A673 (cell line): Measurements from ENCODE around the gene GAREM1.

Source experiments
- EZH2 ChIP-seq: fragments of 200-600 bp; sonication (generic); IDR thresholded peaks from 2 replicates; pipeline ENCODE4 v1.6.1; 2017; ENCODE audit warnings: borderline replicate concordance, low read depth, mild to moderate bottlenecking, mixed read lengths, antibody characterized with exemption, low read length; ENCODE audit not compliant: poor library complexity, severe bottlenecking
- TF ChIP-seq, protein P1 (sequence below): fragments of 300-800, 200-600 bp; sonication (generic); conservative IDR thresholded peaks from 2 replicates; pipeline ENCODE4 v1.5.1; 2017; ENCODE audit warnings: low read depth, mild to moderate bottlenecking, antibody characterized with exemption, low read length, moderate library complexity, mixed read lengths

DNA sequence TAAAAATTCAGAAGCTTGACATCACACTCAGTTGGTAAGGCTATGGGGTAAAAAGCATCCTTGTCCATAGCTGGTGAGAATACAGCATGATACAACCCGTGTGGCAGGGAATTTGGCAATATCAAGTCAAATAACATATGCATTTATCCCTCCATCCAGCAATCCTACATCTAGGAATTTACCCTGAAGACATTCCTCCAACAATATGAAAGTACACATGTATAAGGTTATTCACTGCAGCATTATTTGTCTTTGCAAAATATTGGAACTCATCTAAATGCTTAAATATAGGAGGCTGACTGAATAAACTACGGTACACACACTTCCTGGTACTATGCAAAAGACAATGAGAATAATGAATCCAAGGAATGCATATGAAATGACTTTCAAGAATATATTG is 179.9 kb downstream of the GAREM1 start:
- TF ChIP-seq, protein P1, sequence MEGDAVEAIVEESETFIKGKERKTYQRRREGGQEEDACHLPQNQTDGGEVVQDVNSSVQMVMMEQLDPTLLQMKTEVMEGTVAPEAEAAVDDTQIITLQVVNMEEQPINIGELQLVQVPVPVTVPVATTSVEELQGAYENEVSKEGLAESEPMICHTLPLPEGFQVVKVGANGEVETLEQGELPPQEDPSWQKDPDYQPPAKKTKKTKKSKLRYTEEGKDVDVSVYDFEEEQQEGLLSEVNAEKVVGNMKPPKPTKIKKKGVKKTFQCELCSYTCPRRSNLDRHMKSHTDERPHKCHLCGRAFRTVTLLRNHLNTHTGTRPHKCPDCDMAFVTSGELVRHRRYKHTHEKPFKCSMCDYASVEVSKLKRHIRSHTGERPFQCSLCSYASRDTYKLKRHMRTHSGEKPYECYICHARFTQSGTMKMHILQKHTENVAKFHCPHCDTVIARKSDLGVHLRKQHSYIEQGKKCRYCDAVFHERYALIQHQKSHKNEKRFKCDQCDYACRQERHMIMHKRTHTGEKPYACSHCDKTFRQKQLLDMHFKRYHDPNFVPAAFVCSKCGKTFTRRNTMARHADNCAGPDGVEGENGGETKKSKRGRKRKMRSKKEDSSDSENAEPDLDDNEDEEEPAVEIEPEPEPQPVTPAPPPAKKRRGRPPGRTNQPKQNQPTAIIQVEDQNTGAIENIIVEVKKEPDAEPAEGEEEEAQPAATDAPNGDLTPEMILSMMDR, result no peak
- TF ChIP-seq EZH2, result no peak
